Dedifferentiated amniotic fluid mesenchymal stem cell (primary cell): ENCODE results near the gene SLC16A6.
"Not testable (repeated sequence)": the region's sequence is repeated elsewhere in the genome, so short reads cannot be mapped to it uniquely, and the experiment has no call there.

ENCODE experiments used
- DNase-seq: peaks from one replicate; pipeline ENCODE4 v3.0.0-alpha.2; 2016; ENCODE audit errors: extremely low spot score

SLC16A6 gene

GRCh38 chr17:68289936-68290267 is 1.0 kb downstream of the SLC16A6 start:
- DNase-seq: no peak

GRCh38 chr17:68289473-68289872 is 1.5 kb downstream of the SLC16A6 start:
- DNase-seq: no peak

- DNase-seq: no peak
These were observed 2.1 kb downstream of the SLC16A6 start for GRCh38 chr17:68288804-68289203.

GRCh38 chr17:68288375-68288774 is 2.6 kb downstream of the SLC16A6 start:
- no peak for DNase-seq

GRCh38 chr17:68281965-68282364 is 9.0 kb downstream of the SLC16A6 start:
- DNase-seq: not testable (repeated sequence)

- DNase-seq: no peak
These were observed 13.1 kb downstream of the SLC16A6 start for GRCh38 chr17:68277807-68278206.

- not testable (repeated sequence) for DNase-seq
These were observed 14.6 kb downstream of the SLC16A6 start for GRCh38 chr17:68276339-68276738.

GRCh38 chr17:68273722-68274121 is 17.2 kb downstream of the SLC16A6 start:
- DNase-seq: no peak

- not testable (repeated sequence) for DNase-seq
These were observed 25.1 kb downstream of the SLC16A6 start for GRCh38 chr17:68265833-68266232.

- not testable (repeated sequence) for DNase-seq
These were observed 27.7 kb downstream of the SLC16A6 start for GRCh38 chr17:68263101-68263681.

- not testable (repeated sequence) for DNase-seq
These were observed 28.5 kb downstream of the SLC16A6 start for GRCh38 chr17:68262467-68262866.

- no peak for DNase-seq
These were observed 30.7 kb downstream of the SLC16A6 start for GRCh38 chr17:68260051-68260762.

- not testable (repeated sequence) for DNase-seq
These were observed 31.3 kb downstream of the SLC16A6 start for GRCh38 chr17:68259648-68259951.

- DNase-seq: not testable (repeated sequence)
These were observed 31.9 kb downstream of the SLC16A6 start for GRCh38 chr17:68258890-68259647.

- DNase-seq: no peak
These were observed 33.0 kb downstream of the SLC16A6 start for GRCh38 chr17:68257934-68258333.

- not testable (repeated sequence) for DNase-seq
These were observed 34.2 kb downstream of the SLC16A6 start for GRCh38 chr17:68256701-68257100.

GRCh38 chr17:68255731-68256538 is 35.0 kb downstream of the SLC16A6 start:
- DNase-seq: no peak

GRCh38 chr17:68255151-68255550 is 35.8 kb downstream of the SLC16A6 start:
- DNase-seq: no peak

GRCh38 chr17:68253426-68253825 is 37.5 kb downstream of the SLC16A6 start:
- not testable (repeated sequence) for DNase-seq

GRCh38 chr17:68249354-68249765 is 41.6 kb downstream of the SLC16A6 start:
- no peak for DNase-seq

GRCh38 chr17:68248891-68249290 is 42.0 kb downstream of the SLC16A6 start:
- no peak for DNase-seq

GRCh38 chr17:68248199-68248825 is 42.6 kb downstream of the SLC16A6 start:
- DNase-seq: peak; percentile 55
